Calu3 (cell line): ENCODE results near the gene ADARB1. TPM values are rescaled to one million over a fixed set of nuclear protein-coding genes. Genes with fewer than 3 reads are reported as not detected.

ENCODE experiments used
- BruUV-seq: library from RNA; stranded (reverse); fragments of 400-500 nt; replicated peaks from 2 replicates; lab custom pipeline; 2021; lab: Mats Ljungman, UMichigan
- CTCF ChIA-PET: fragments of 300-600 bp; sonication (Branson Sonifier 250); formaldehyde crosslinking; loops from one replicate; lab custom pipeline; 2022; ENCODE audit warnings: antibody characterized with exemption; lab: Charles Lee
- DNase-seq: peaks from one replicate; pipeline ENCODE4 v3.0.0; 2022
- H3K27ac Mint-ChIP-seq: one replicate; pipeline ENCODE4 v1.8.0; 2022; ENCODE audit warnings: mixed read lengths; ENCODE audit not compliant: unreplicated experiment
- H3K27me3 Mint-ChIP-seq: one replicate; pipeline ENCODE4 v1.8.0; 2022; ENCODE audit warnings: mixed read lengths; ENCODE audit not compliant: unreplicated experiment
- H3K36me3 Mint-ChIP-seq: one replicate; pipeline ENCODE4 v1.8.0; 2022; ENCODE audit warnings: mild to moderate bottlenecking, moderate library complexity, mixed read lengths; ENCODE audit not compliant: insufficient read depth, unreplicated experiment
- H3K4me1 Mint-ChIP-seq: one replicate; pipeline ENCODE4 v1.8.0; 2022; ENCODE audit warnings: mild to moderate bottlenecking, low read depth, mixed read lengths; ENCODE audit not compliant: unreplicated experiment
- H3K4me3 Mint-ChIP-seq: one replicate; pipeline ENCODE4 v1.8.0; 2022; ENCODE audit warnings: mild to moderate bottlenecking, low read depth, moderate library complexity, mixed read lengths; ENCODE audit not compliant: unreplicated experiment
- H3K9me3 Mint-ChIP-seq: one replicate; pipeline ENCODE4 v1.8.0; 2022; ENCODE audit warnings: low read depth, mixed read lengths; ENCODE audit not compliant: unreplicated experiment
- CTCF ChIP-seq: fragments of 200-600 bp; IDR thresholded peaks from one replicate; pipeline ENCODE4 v1.8.0; 2022; ENCODE audit warnings: antibody characterized with exemption; ENCODE audit not compliant: unreplicated experiment
- intact Hi-C: fragments of 100-400 bp; cut with micrococcal nuclease; formaldehyde crosslinking; loops from one replicate; pipeline ENCODE4 v1.10.0; 2022; ENCODE audit not compliant: unreplicated experiment
- total RNA-seq: library from RNA; stranded (reverse); gene quantifications from 2 replicates; pipeline ENCODE4 v1.2.3, GENCODE V29; 2022

The ADARB1 gene
- total RNA-seq, 1 experiment from 2014 or later = 2.8 TPM

GRCh38 chr21:45150638-45151131 is 76.3 kb downstream of the ADARB1 start:
- no peak overlapping the region for H3K27ac Mint-ChIP-seq
- TF ChIP-seq CTCF = no peak
- peaks cover 20% of the 10 kb centered on the region for H3K27me3 Mint-ChIP-seq
- H3K36me3 Mint-ChIP-seq = no peaks in the 10 kb centered on the region
- no peak for DNase-seq
- no TSS peak for BruUV-seq
- H3K4me1 Mint-ChIP-seq = no peaks in the 10 kb centered on the region
- no peaks in the 10 kb centered on the region for H3K9me3 Mint-ChIP-seq
- CTCF ChIA-PET = no interaction called here
- intact Hi-C loops = no loop called here
- no peak overlapping the region for H3K4me3 Mint-ChIP-seq

- intact Hi-C loops = no loop called here
- H3K9me3 Mint-ChIP-seq = no peaks in the 10 kb centered on the region
- no TSS peak for BruUV-seq
- no peaks in the 10 kb centered on the region for H3K4me1 Mint-ChIP-seq
- no peak for DNase-seq
- H3K36me3 Mint-ChIP-seq = no peaks in the 10 kb centered on the region
- CTCF ChIA-PET = no interaction called here
- no peak overlapping the region for H3K27ac Mint-ChIP-seq
- H3K27me3 Mint-ChIP-seq = peaks cover 29% of the 10 kb centered on the region
- TF ChIP-seq CTCF = no peak
- H3K4me3 Mint-ChIP-seq = no peak overlapping the region
Observed at GRCh38 chr21:45151445-45152160, 77.2 kb downstream of the ADARB1 start.

- no peak overlapping the region for H3K27ac Mint-ChIP-seq
- no peaks in the 10 kb centered on the region for H3K36me3 Mint-ChIP-seq
- CTCF ChIA-PET = no interaction called here
- DNase-seq = no peak
- TF ChIP-seq CTCF = no peak
- H3K9me3 Mint-ChIP-seq = no peaks in the 10 kb centered on the region
- intact Hi-C loops = no loop called here
- no TSS peak for BruUV-seq
- H3K27me3 Mint-ChIP-seq = peaks cover 34% of the 10 kb centered on the region
- H3K4me1 Mint-ChIP-seq = no peaks in the 10 kb centered on the region
- no peak overlapping the region for H3K4me3 Mint-ChIP-seq
Observed at GRCh38 chr21:45152265-45152746, 77.9 kb downstream of the ADARB1 start.

- CTCF ChIA-PET = interaction anchor here (0.8 kb wide), 1 partner anchor 12 kb away, joined by 3 read pairs; no protein-coding TSS in a partner anchor
- H3K27me3 Mint-ChIP-seq = peaks cover 38% of the 10 kb centered on the region
- H3K9me3 Mint-ChIP-seq = no peaks in the 10 kb centered on the region
- H3K4me1 Mint-ChIP-seq = no peaks in the 10 kb centered on the region
- DNase-seq = no peak
- H3K4me3 Mint-ChIP-seq = no peak overlapping the region
- H3K36me3 Mint-ChIP-seq = no peaks in the 10 kb centered on the region
- TF ChIP-seq CTCF = no peak
- intact Hi-C loops = no loop called here
- no peak overlapping the region for H3K27ac Mint-ChIP-seq
- BruUV-seq = no TSS peak
Observed at GRCh38 chr21:45153358-45154318, 79.3 kb downstream of the ADARB1 start.
